ENCODE results near the gene MTARC1.

The MTARC1 gene

GRCh38 chr1:220770245-220770913 lies 16.3 kb upstream of the MTARC1 start:
- DNase-seq (ENCODE audit: low read depth) = no peak

- DNase-seq (ENCODE audit: low read depth) = no peak
Measured at GRCh38 chr1:220772846-220773245, 13.9 kb upstream of the MTARC1 start.

- no peak for DNase-seq (ENCODE audit: low read depth)
Measured at GRCh38 chr1:220775240-220775853, 11.4 kb upstream of the MTARC1 start.

GRCh38 chr1:220776254-220776653 lies 10.5 kb upstream of the MTARC1 start:
- no peak for DNase-seq (ENCODE audit: low read depth)

GRCh38 chr1:220776720-220777326 lies 9.9 kb upstream of the MTARC1 start:
- no peak for DNase-seq (ENCODE audit: low read depth)

- no peak for DNase-seq (ENCODE audit: low read depth)
Measured at GRCh38 chr1:220783453-220783852, 3.3 kb upstream of the MTARC1 start.

GRCh38 chr1:220784751-220785150 lies 2.0 kb upstream of the MTARC1 start:
- DNase-seq (ENCODE audit: low read depth) = no peak

GRCh38 chr1:220785166-220786056 lies 1.3 kb upstream of the MTARC1 start:
- DNase-seq (ENCODE audit: low read depth) = no peak

GRCh38 chr1:220786057-220786336 lies 716 bp upstream of the MTARC1 start:
- no peak for DNase-seq (ENCODE audit: low read depth)

- DNase-seq (ENCODE audit: low read depth) = no peak
Measured at GRCh38 chr1:220787069-220787619, 431 bp downstream of the MTARC1 start.

- no peak for DNase-seq (ENCODE audit: low read depth)
Measured at GRCh38 chr1:220788900-220789299, 2.2 kb downstream of the MTARC1 start.

GRCh38 chr1:220789532-220790147 lies 2.9 kb downstream of the MTARC1 start:
- no peak for DNase-seq (ENCODE audit: low read depth)

GRCh38 chr1:220791285-220791684 lies 4.6 kb downstream of the MTARC1 start:
- DNase-seq (ENCODE audit: low read depth) = no peak

- DNase-seq (ENCODE audit: low read depth) = no peak
Measured at GRCh38 chr1:220791956-220792355, 5.2 kb downstream of the MTARC1 start.

GRCh38 chr1:220796530-220796929 lies 9.8 kb downstream of the MTARC1 start:
- no peak for DNase-seq (ENCODE audit: low read depth)

GRCh38 chr1:220797044-220797443 lies 10.3 kb downstream of the MTARC1 start:
- DNase-seq (ENCODE audit: low read depth) = no peak

- no peak for DNase-seq (ENCODE audit: low read depth)
Measured at GRCh38 chr1:220797553-220797952, 10.8 kb downstream of the MTARC1 start.

GRCh38 chr1:220798338-220798737 lies 11.6 kb downstream of the MTARC1 start:
- DNase-seq (ENCODE audit: low read depth) = no peak

- DNase-seq (ENCODE audit: low read depth) = no peak
Measured at GRCh38 chr1:220800262-220800661, 13.5 kb downstream of the MTARC1 start.

GRCh38 chr1:220803401-220804201 lies 16.9 kb downstream of the MTARC1 start:
- no peak for DNase-seq (ENCODE audit: low read depth)

GRCh38 chr1:220804202-220804586 lies 17.5 kb downstream of the MTARC1 start:
- no peak for DNase-seq (ENCODE audit: low read depth)

Measured in HS-27A (cell line).